MM.1S (cell line): ENCODE results near the gene PRKCE.
"Not testable (repeated sequence)": the region's sequence is repeated elsewhere in the genome, so short reads cannot be mapped to it uniquely, and the experiment has no call there.

Source experiments
- DNase-seq: peaks from one replicate; pipeline ENCODE4 v3.0.0-alpha.2; 2015
- H2AFZ ChIP-seq: fragments of 300-600 bp; sonication (generic); 2 replicates; pipeline ENCODE4 v1.6.0; 2016; ENCODE audit warnings: antibody characterized with exemption, low read length
- H3F3A ChIP-seq: fragments of 300-600 bp; sonication (generic); 2 replicates; pipeline ENCODE4 v1.6.1; 2016; ENCODE audit warnings: mild to moderate bottlenecking, antibody characterized with exemption, low read length, moderate library complexity, mixed read lengths; ENCODE audit not compliant: insufficient read depth
- H3K27ac ChIP-seq: fragments of 300-600 bp; sonication (generic); 2 replicates; pipeline ENCODE4 v1.5.1; 2016; ENCODE audit warnings: mild to moderate bottlenecking, low read length
- H3K27me3 ChIP-seq: fragments of 300-600 bp; sonication (generic); replicated peaks from 2 replicates; pipeline ENCODE4 v1.6.0; 2016; ENCODE audit warnings: low read length; ENCODE audit not compliant: insufficient read depth
- H3K36me3 ChIP-seq: fragments of 300-600 bp; sonication (generic); replicated peaks from 2 replicates; pipeline ENCODE4 v1.6.1; 2016; ENCODE audit warnings: mild to moderate bottlenecking, low read length, mixed read lengths; ENCODE audit not compliant: insufficient read depth
- H3K4me1 ChIP-seq: fragments of 300-600 bp; sonication (generic); 2 replicates; pipeline ENCODE4 v1.6.1; 2016; ENCODE audit warnings: low read length, mixed read lengths
- H3K4me2 ChIP-seq: fragments of 300-600 bp; sonication (generic); 2 replicates; pipeline ENCODE4 v1.6.0; 2016; ENCODE audit warnings: low read depth, low read length
- H3K4me3 ChIP-seq: fragments of 300-600 bp; sonication (generic); 2 replicates; pipeline ENCODE4 v1.5.1; 2016; ENCODE audit warnings: low read length, mixed read lengths
- H3K79me2 ChIP-seq: fragments of 300-600 bp; sonication (generic); 2 replicates; pipeline ENCODE4 v1.6.1; 2016; ENCODE audit warnings: mixed run types, low read length, mixed read lengths
- H3K9ac ChIP-seq: fragments of 300-600 bp; sonication (generic); 2 replicates; pipeline ENCODE4 v1.6.1; 2016; ENCODE audit warnings: low read length, mixed read lengths
- H3K9me2 ChIP-seq: fragments of 300-600 bp; sonication (generic); replicated peaks from 2 replicates; pipeline ENCODE4 v1.6.1; 2016; ENCODE audit warnings: mild to moderate bottlenecking, low read length, mixed read lengths; ENCODE audit not compliant: insufficient read depth
- H3K9me3 ChIP-seq: fragments of 300-600 bp; sonication (generic); replicated peaks from 2 replicates; pipeline ENCODE4 v1.6.1; 2016; ENCODE audit warnings: mild to moderate bottlenecking, low read length, mixed read lengths; ENCODE audit not compliant: insufficient read depth
- H4K20me1 ChIP-seq: fragments of 300-600 bp; sonication (generic); 2 replicates; pipeline ENCODE4 v1.6.1; 2016; ENCODE audit warnings: mild to moderate bottlenecking, low read length, moderate library complexity, mixed read lengths; ENCODE audit not compliant: insufficient read depth
- CTCF ChIP-seq: fragments of 300-600 bp; sonication (generic); IDR thresholded peaks from 2 replicates; pipeline ENCODE4 v1.5.1; 2016; ENCODE audit warnings: antibody characterized with exemption, low read length, mixed read lengths
- EZH2 ChIP-seq: fragments of 300-600 bp; sonication (generic); optimal IDR thresholded peaks from 2 replicates; pipeline ENCODE3; 2017; ENCODE audit warnings: low read depth, mild to moderate bottlenecking, antibody characterized with exemption, low read length, mixed read lengths
- EZH2phosphoT487 ChIP-seq: fragments of 300-600 bp; sonication (generic); IDR thresholded peaks from 2 replicates; pipeline ENCODE4 v1.6.1; 2018; ENCODE audit warnings: antibody characterized with exemption, low read length

Gene PRKCE

DNA sequence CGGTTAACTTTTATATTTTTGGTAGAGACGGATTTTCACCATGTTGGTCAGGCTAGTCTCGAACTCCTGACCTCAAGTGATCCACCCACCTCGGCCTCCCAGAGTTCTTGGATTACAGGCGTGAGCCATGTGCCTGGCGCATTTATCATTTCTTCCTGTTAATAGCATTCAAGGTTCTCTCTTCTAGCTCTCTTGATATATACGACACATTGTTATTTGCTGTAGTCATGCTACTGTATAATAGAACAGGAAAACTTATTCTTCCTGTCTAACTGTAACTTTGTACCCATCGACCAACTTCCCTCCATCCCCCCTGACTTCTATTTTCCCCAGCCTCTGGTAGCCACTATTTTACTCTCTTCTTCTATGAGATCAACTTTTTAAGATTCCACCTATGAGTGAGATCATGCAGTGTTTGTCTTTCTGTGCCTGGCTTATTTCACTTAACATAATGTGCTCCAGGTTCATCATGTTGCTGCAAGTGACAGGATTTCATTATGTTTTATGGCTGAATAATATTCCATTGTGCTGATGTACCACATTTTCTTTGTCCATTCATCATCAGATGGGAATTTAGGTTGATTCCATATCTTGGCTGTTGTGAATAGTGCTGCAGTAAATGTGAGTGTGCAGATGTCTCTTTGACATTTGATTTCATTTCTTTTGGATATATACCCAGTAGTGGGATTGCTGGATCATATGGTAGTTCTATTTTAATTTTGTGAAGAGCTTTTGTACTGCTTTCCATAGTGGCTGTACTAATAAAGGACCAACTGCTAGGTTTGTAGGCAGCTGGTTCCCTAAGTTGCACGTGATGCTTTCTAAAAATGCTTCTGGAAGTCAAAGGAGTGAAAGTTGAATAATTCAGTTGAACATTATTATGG lies 205.2 kb downstream of the PRKCE start:
- Histone ChIP-seq H2AFZ (no peak overlapping the region), H3K9me2 (no peaks in the 10 kb centered on the region), H3K27me3 (no peaks in the 10 kb centered on the region), H3K4me3 (no peak overlapping the region), H3K36me3 (no peaks in the 10 kb centered on the region), H3K9me3 (no peaks in the 10 kb centered on the region), H3F3A (no peaks in the 10 kb centered on the region), H3K27ac (no peak overlapping the region), H3K4me1 (no peaks in the 10 kb centered on the region), H3K79me2 (no peaks in the 10 kb centered on the region), H3K4me2 (no peak overlapping the region), H3K9ac (no peak overlapping the region), H4K20me1 (no peaks in the 10 kb centered on the region)
- TF ChIP-seq EZH2phosphoT487 (no peak), CTCF (no peak), EZH2 (no peak)
- no peak for DNase-seq

DNA sequence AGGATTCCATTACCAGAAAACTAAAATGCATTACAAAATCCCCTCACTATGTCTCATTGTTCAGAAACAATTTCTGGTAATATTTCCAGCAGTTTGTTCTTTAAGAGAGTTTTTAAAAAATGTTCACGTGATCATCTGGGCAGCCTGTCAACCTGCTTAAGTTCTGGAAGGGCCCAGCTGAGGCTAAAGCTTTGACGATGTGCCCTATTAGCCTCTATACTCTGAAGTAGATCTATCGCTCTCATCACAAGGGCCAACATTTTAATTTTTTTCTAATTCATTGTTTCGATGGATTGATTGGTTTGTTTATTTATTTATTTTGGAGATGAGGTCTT lies 205.8 kb downstream of the PRKCE start:
- Histone ChIP-seq H3F3A (no peaks in the 10 kb centered on the region), H4K20me1 (no peaks in the 10 kb centered on the region), H2AFZ (no peak overlapping the region), H3K27ac (no peak overlapping the region), H3K27me3 (no peaks in the 10 kb centered on the region), H3K4me2 (no peak overlapping the region), H3K36me3 (no peaks in the 10 kb centered on the region), H3K9ac (no peak overlapping the region), H3K79me2 (no peaks in the 10 kb centered on the region), H3K9me2 (no peaks in the 10 kb centered on the region), H3K4me3 (no peak overlapping the region), H3K4me1 (no peaks in the 10 kb centered on the region), H3K9me3 (no peaks in the 10 kb centered on the region)
- TF ChIP-seq EZH2phosphoT487 = no peak
- no peak for DNase-seq

GRCh38 chr2:45857867-45858520 lies 206.5 kb downstream of the PRKCE start:
- TF ChIP-seq EZH2phosphoT487 = no peak
- TF ChIP-seq CTCF = no peak
- TF ChIP-seq EZH2 = no peak
- Histone ChIP-seq H4K20me1 (no peaks in the 10 kb centered on the region), H2AFZ (no peak overlapping the region), H3K27ac (no peak overlapping the region), H3K79me2 (no peaks in the 10 kb centered on the region), H3K9me3 (no peaks in the 10 kb centered on the region), H3K4me3 (no peak overlapping the region), H3K4me1 (no peaks in the 10 kb centered on the region), H3K9ac (no peak overlapping the region), H3K27me3 (no peaks in the 10 kb centered on the region), H3K4me2 (no peak overlapping the region), H3K9me2 (no peaks in the 10 kb centered on the region), H3K36me3 (no peaks in the 10 kb centered on the region), H3F3A (no peaks in the 10 kb centered on the region)
- no peak for DNase-seq

GRCh38 chr2:45858872-45859271 lies 207.4 kb downstream of the PRKCE start:
- not testable (repeated sequence) for H3F3A ChIP-seq, DNase-seq, H4K20me1 ChIP-seq, H2AFZ ChIP-seq, H3K4me3 ChIP-seq, H3K9me3 ChIP-seq, H3K36me3 ChIP-seq, H3K9me2 ChIP-seq, H3K9ac ChIP-seq, H3K27me3 ChIP-seq, H3K79me2 ChIP-seq, H3K4me2 ChIP-seq, H3K27ac ChIP-seq, H3K4me1 ChIP-seq
